A549 (cell line): ENCODE data around the gene ABCD2. TPM values are rescaled to one million over a fixed set of nuclear protein-coding genes. Genes with fewer than 3 reads are reported as not detected.

ENCODE experiments used
- ATAC-seq, 2 experiments: fragments of 200-7000 bp in 1 of 2; fragments of >200 bp in 1 of 2; cut with Nextera tagmentation in 1 of 2; cut with Tn5 transposase in 1 of 2; 3 replicates each; pipeline versions ENCODE4 v1.8.0 to v1.9.1; 2018 to 2020; ENCODE audit warnings: mild to moderate bottlenecking in 1 of 2, moderate library complexity in 1 of 2
- CTCF ChIA-PET: fragments of 300-600 bp; sonication (Branson Sonifier 250); formaldehyde crosslinking; extraction: SDS; loops from one replicate; lab custom pipeline; 2021; ENCODE audit warnings: antibody characterized with exemption, inconsistent platforms; lab: Yijun Ruan, JAX
- POLR2A ChIA-PET: fragments of 350-600 bp; formaldehyde crosslinking; extraction: SDS; loops from one replicate; lab custom pipeline; 2021; ENCODE audit warnings: antibody characterized with exemption, inconsistent platforms; lab: Yijun Ruan, JAX
- DNase-seq, 2 experiments: peaks; one replicate each; pipeline versions ENCODE4 v3.0.0 to v3.0.0-alpha.2; 2011 to 2016; ENCODE audit warnings: low read depth in 1 of 2, low spot score in 1 of 2
- FAIRE-seq: peaks from 2 replicates; lab custom pipeline; 2011; peaks lifted over from hg19 to GRCh38; lab: Jason Lieb, UNC
- H3K27ac ChIP-seq, 2 experiments: fragments of >200 bp; sonication (Bioruptor Twin); formaldehyde crosslinking; 3 replicates each; pipeline ENCODE4 v1.5.1; 2016 to 2017
- H3K4me1 ChIP-seq: fragments of >200 bp; sonication (Bioruptor Twin); formaldehyde crosslinking; 3 replicates; pipeline ENCODE4 v1.6.1; 2016
- H3K4me2 ChIP-seq: fragments of >200 bp; sonication (Bioruptor Twin); formaldehyde crosslinking; 3 replicates; pipeline ENCODE4 v1.6.1; 2016
- H3K4me3 ChIP-seq: fragments of >200 bp; sonication (Bioruptor Twin); formaldehyde crosslinking; 3 replicates; pipeline ENCODE4 v1.5.1; 2016
- H3K9me3 ChIP-seq: fragments of >200 bp; sonication (Bioruptor Twin); formaldehyde crosslinking; 3 replicates; pipeline ENCODE4 v1.6.1; 2016
- CBX2 ChIP-seq: fragments of 200-600 bp; sonication (generic); IDR thresholded peaks from 2 replicates; pipeline ENCODE4 v1.6.1; 2016; ENCODE audit warnings: low read depth, mild to moderate bottlenecking, borderline replicate concordance
- CHD4 ChIP-seq: fragments of 200-600 bp; sonication (generic); IDR thresholded peaks from 2 replicates; pipeline ENCODE4 v1.6.1; 2016; ENCODE audit warnings: antibody characterized with exemption, mild to moderate bottlenecking, borderline replicate concordance
- EP300 ChIP-seq, 2 experiments: fragments of >200 bp; sonication (Bioruptor Twin); formaldehyde crosslinking; IDR thresholded peaks; 2 replicates in 1 of 2; 3 replicates in 1 of 2; pipeline ENCODE4 v1.6.1; 2016 to 2017
- ESRRA ChIP-seq: fragments of 150-350 bp; IDR thresholded peaks from 2 replicates; pipeline ENCODE4 v1.6.1; 2014; ENCODE audit warnings: mild to moderate bottlenecking, low read length, borderline replicate concordance
- FOSB ChIP-seq: fragments of 250-450 bp; sonication (Bioruptor Pico); IDR thresholded peaks from 2 replicates; pipeline ENCODE4 v1.5.0; 2020; ENCODE audit warnings: mild to moderate bottlenecking, moderate library complexity
- FOSL2 ChIP-seq, 2 experiments: fragments of 450-650 bp in 1 of 2; fragments of >200 bp in 1 of 2; sonication (Bioruptor Twin) in 1 of 2; formaldehyde crosslinking; IDR thresholded peaks; 2 replicates each; pipeline versions ENCODE4 v1.5.0 to v1.6.1; 2016 to 2020; ENCODE audit warnings: mild to moderate bottlenecking in 1 of 2, moderate library complexity in 1 of 2
- FOXS1 ChIP-seq: fragments of 250-450 bp; sonication (Bioruptor Pico); IDR thresholded peaks from 2 replicates; pipeline ENCODE4 v1.5.0; 2020; ENCODE audit warnings: mild to moderate bottlenecking, moderate library complexity
- HOXB13 ChIP-seq: fragments of 250-450 bp; sonication (Bioruptor Pico); IDR thresholded peaks from 2 replicates; pipeline ENCODE4 v1.5.0; 2020; ENCODE audit warnings: low read depth, mild to moderate bottlenecking, moderate library complexity
- KDM5A ChIP-seq: fragments of 200-600 bp; sonication (generic); IDR thresholded peaks from 2 replicates; pipeline ENCODE4 v1.6.1; 2016; ENCODE audit warnings: antibody characterized with exemption, mild to moderate bottlenecking
- MAFK ChIP-seq: fragments of 450-650 bp; IDR thresholded peaks from 2 replicates; pipeline ENCODE4 v1.6.1; 2014; ENCODE audit not compliant: partially characterized antibody
- NFE2L2 ChIP-seq: fragments of 150-350 bp; conservative IDR thresholded peaks from 2 replicates; pipeline ENCODE4 v1.6.1; 2014; ENCODE audit warnings: low read length
- NPAS2 ChIP-seq: fragments of 250-450 bp; sonication (Bioruptor Pico); IDR thresholded peaks from 2 replicates; pipeline ENCODE4 v1.8.0; 2022; ENCODE audit warnings: mild to moderate bottlenecking, moderate library complexity, borderline replicate concordance
- POLR2AphosphoS2 ChIP-seq: conservative IDR thresholded peaks from 2 replicates; pipeline ENCODE4 v1.6.1; 2012; ENCODE audit warnings: low read length, improper control_type of control experiment, inconsistent platforms
- RAD21 ChIP-seq, 2 experiments: fragments of >200 bp in 1 of 2; sonication (Bioruptor Twin) in 1 of 2; formaldehyde crosslinking in 1 of 2; IDR thresholded peaks in 1 of 2; conservative IDR thresholded peaks in 1 of 2; 2 replicates in 1 of 2; 3 replicates in 1 of 2; pipeline ENCODE4 v1.6.1; 2012 to 2018; ENCODE audit warnings: inconsistent platforms in 1 of 2
- RCOR1 ChIP-seq: fragments of 150-350 bp; IDR thresholded peaks from 2 replicates; pipeline ENCODE4 v1.6.1; 2014; ENCODE audit warnings: antibody characterized with exemption, low read length, low read depth
- SMC3 ChIP-seq: fragments of >200 bp; sonication (Bioruptor Twin); formaldehyde crosslinking; IDR thresholded peaks from 3 replicates; pipeline ENCODE4 v1.6.1; 2018; ENCODE audit warnings: inconsistent platforms
- SREBF2 ChIP-seq: fragments of 450-650 bp; IDR thresholded peaks from 2 replicates; pipeline ENCODE4 v1.6.1; 2014; ENCODE audit warnings: mild to moderate bottlenecking, moderate library complexity
- TFCP2L1 ChIP-seq: fragments of 250-450 bp; sonication (Bioruptor Pico); IDR thresholded peaks from 2 replicates; pipeline ENCODE4 v1.5.0; 2021; ENCODE audit warnings: mild to moderate bottlenecking
- WGBS: methylation state at CpG from one replicate; pipeline ENCODE4 v1.1.6; 2017; ENCODE audit errors: missing lambda C conversion rate; 5-methylcytosine and 5-hydroxymethylcytosine counted together
- polyA plus RNA-seq, 4 experiments: library from polyadenylated mRNA; depleted of rRNA in 3 of 4; stranded (reverse); fragments of >200 nt; fragmentation: RNase III in 1 of 4; extraction: RNeasy Plus Mini Kit Qiagen cat#74134 plus additional on column Dnase treatment in 1 of 4; gene quantifications; 2 replicates in 3 of 4; 3 replicates in 1 of 4; pipeline ENCODE4 v1.2.3, GENCODE V29; 2011 to 2017
- TF ChIP-seq, protein P1 (sequence below): IDR thresholded peaks from 2 replicates; pipeline ENCODE4 v1.6.1; 2012; ENCODE audit warnings: low read depth, borderline replicate concordance
- TF ChIP-seq, protein P2 (sequence below): fragments of >200 bp; sonication (Bioruptor Twin); formaldehyde crosslinking; IDR thresholded peaks from 2 replicates; pipeline ENCODE4 v1.6.1; 2016
- TF ChIP-seq, protein P3 (sequence below): fragments of 150-350 bp; IDR thresholded peaks from 2 replicates; pipeline ENCODE4 v1.6.1; 2014; ENCODE audit warnings: low read depth, mild to moderate bottlenecking, low read length
- TF ChIP-seq, protein P4 (sequence below): fragments of 450-650 bp; IDR thresholded peaks from 2 replicates; pipeline ENCODE4 v1.6.1; 2014; ENCODE audit warnings: antibody characterized with exemption
- TF ChIP-seq, protein P5 (sequence below): fragments of 250-450 bp; sonication (Bioruptor Pico); IDR thresholded peaks from 2 replicates; pipeline ENCODE4 v1.5.0; 2021; ENCODE audit warnings: mild to moderate bottlenecking, moderate library complexity, borderline replicate concordance
- TF ChIP-seq, protein P6 (sequence below): IDR thresholded peaks from 2 replicates; pipeline ENCODE4 v1.6.1; 2012
- TF ChIP-seq, protein P7 (sequence below): fragments of >200 bp; sonication (Bioruptor Twin); formaldehyde crosslinking; IDR thresholded peaks from 3 replicates; pipeline ENCODE4 v1.6.1; 2016

ABCD2 gene
- polyA plus RNA-seq, 2 of the 4 experiments (the other 2 are of a cell fraction) = 0.01 TPM; not detected in 1

DNA sequence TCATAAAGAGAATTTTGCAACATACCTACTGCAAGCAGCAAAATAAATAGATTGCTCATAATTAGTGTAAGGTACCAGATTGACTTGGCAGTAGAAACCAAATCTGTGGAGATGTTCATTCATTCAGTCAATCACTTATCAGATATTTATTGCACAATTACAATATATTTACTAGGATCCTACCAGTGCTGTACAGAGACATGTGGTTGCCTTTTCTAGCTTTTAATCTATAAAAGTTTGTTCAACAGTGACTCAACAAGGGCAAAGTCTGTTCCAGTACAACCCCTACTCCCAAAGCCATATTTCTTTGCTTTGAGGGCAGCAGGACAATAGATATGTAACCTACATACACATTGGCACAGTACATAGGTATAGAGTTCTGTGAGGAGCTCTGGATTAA, 27.3 kb downstream of the ABCD2 start:
- Histone ChIP-seq H3K4me2 (peak overlapping the region; percentile 20; the same call in 2 of the 3 replicates), H3K9me3 (no peaks in the 10 kb centered on the region), H3K4me1 (peaks cover 14% of the 10 kb centered on the region; the same call in 2 of the 3 replicates), H3K4me3 (no peak overlapping the region), H3K27ac (peak overlapping the region in 1 of 2 experiments; percentile 7; a peak in 1 of 6 replicates)
- no peak for FAIRE-seq
- peak in 1 of 2 experiments; percentile 31 for DNase-seq
- ChIA-PET CTCF (interaction anchor here (1.5 kb wide), 1 partner anchor 13 kb away, joined by 3 read pairs; no protein-coding TSS in a partner anchor), POLR2A (no interaction called here)
- peak; percentile 56 to 76 for ATAC-seq
- TF ChIP-seq, protein P1, sequence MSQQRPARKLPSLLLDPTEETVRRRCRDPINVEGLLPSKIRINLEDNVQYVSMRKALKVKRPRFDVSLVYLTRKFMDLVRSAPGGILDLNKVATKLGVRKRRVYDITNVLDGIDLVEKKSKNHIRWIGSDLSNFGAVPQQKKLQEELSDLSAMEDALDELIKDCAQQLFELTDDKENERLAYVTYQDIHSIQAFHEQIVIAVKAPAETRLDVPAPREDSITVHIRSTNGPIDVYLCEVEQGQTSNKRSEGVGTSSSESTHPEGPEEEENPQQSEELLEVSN = no peak
- TF ChIP-seq EP300 (IDR thresholded peaks at IDR 0.05) = no peak
- TF ChIP-seq, protein P2, sequence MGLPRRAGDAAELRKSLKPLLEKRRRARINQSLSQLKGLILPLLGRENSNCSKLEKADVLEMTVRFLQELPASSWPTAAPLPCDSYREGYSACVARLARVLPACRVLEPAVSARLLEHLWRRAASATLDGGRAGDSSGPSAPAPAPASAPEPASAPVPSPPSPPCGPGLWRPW = no peak
- TF ChIP-seq, protein P3, sequence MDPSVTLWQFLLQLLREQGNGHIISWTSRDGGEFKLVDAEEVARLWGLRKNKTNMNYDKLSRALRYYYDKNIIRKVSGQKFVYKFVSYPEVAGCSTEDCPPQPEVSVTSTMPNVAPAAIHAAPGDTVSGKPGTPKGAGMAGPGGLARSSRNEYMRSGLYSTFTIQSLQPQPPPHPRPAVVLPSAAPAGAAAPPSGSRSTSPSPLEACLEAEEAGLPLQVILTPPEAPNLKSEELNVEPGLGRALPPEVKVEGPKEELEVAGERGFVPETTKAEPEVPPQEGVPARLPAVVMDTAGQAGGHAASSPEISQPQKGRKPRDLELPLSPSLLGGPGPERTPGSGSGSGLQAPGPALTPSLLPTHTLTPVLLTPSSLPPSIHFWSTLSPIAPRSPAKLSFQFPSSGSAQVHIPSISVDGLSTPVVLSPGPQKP = no peak
- no peak for TF ChIP-seq SREBF2

DNA sequence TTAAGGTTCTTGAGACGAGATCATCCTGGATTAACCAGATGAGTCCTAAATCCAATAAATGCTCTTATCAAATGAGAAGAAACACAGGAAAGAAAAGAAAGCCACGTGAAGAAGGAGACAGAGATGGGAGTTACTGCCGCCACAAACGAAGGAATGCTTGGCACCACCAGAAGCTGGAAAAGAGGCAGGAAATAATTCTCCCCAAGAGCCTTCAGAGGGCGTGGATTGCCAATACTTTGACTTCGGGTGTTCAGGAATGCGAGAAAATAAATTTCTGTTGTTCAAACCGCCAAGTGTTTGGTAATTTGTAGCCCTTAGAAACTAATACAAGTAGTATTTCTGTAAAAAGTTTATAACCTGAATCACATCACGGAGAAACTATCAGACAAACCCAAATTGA, 31.3 kb downstream of the ABCD2 start:
- ATAC-seq = no peak
- CTCF ChIA-PET = no interaction called here
- Histone ChIP-seq H3K4me1 (peaks cover 14% of the 10 kb centered on the region; the same call in 2 of the 3 replicates), H3K4me3 (no peak overlapping the region), H3K9me3 (no peaks in the 10 kb centered on the region), H3K27ac (no peak overlapping the region), H3K4me2 (no peak overlapping the region)
- FAIRE-seq = no peak
- POLR2A ChIA-PET = no interaction called here
- DNase-seq = no peak
- TF ChIP-seq HOXB13 (no peak), RCOR1 (no peak), NPAS2 (CRISPR knock-in tag) (no peak), KDM5A (no peak), TFCP2L1 (CRISPR knock-in tag) (no peak)
- TF ChIP-seq, protein P4, sequence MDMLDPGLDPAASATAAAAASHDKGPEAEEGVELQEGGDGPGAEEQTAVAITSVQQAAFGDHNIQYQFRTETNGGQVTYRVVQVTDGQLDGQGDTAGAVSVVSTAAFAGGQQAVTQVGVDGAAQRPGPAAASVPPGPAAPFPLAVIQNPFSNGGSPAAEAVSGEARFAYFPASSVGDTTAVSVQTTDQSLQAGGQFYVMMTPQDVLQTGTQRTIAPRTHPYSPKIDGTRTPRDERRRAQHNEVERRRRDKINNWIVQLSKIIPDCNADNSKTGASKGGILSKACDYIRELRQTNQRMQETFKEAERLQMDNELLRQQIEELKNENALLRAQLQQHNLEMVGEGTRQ = no peak
- TF ChIP-seq, protein P1 = no peak
- TF ChIP-seq, protein P5, sequence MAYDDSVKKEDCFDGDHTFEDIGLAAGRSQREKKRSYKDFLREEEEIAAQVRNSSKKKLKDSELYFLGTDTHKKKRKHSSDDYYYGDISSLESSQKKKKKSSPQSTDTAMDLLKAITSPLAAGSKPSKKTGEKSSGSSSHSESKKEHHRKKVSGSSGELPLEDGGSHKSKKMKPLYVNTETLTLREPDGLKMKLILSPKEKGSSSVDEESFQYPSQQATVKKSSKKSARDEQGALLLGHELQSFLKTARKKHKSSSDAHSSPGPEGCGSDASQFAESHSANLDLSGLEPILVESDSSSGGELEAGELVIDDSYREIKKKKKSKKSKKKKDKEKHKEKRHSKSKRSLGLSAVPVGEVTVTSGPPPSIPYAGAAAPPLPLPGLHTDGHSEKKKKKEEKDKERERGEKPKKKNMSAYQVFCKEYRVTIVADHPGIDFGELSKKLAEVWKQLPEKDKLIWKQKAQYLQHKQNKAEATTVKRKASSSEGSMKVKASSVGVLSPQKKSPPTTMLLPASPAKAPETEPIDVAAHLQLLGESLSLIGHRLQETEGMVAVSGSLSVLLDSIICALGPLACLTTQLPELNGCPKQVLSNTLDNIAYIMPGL (CRISPR knock-in tag) = no peak
- WGBS = 73% methylated on average over 9 of the region's 9 CpGs

DNA sequence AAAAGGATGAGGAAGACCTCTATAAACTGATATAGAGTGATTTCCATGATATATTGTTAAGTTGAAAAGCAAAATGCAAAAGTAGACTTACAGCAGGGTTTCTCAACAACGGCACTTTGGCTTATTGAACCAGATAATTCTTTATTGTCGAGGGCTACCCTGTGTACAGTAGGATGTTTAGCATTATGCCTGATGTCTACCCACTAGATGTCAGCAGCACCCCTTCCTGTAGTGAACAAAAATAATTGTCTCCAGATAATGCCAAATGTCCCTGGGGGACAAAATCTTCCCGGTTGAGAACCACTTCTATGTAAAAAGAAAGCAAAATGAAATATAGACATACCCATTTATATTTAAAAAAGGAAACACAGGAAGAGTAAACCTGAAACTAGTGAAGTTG, 32.4 kb downstream of the ABCD2 start:
- no peak overlapping the region for H3K4me3 ChIP-seq
- peak; percentile 82 to 90; a peak in 5 of 6 replicates for ATAC-seq
- peak in 1 of 2 experiments; percentile 18 for DNase-seq
- ChIA-PET CTCF (no interaction called here), POLR2A (no interaction called here)
- peak; percentile 70 for FAIRE-seq
- peaks cover 6% of the 10 kb centered on the region; the same call in 2 of the 3 replicates for H3K4me1 ChIP-seq
- no peak overlapping the region for H3K27ac ChIP-seq
- no peaks in the 10 kb centered on the region for H3K9me3 ChIP-seq
- no peak overlapping the region for H3K4me2 ChIP-seq
- WGBS = 11% methylated on average over 3 of the region's 3 CpGs
- TF ChIP-seq, protein P6, sequence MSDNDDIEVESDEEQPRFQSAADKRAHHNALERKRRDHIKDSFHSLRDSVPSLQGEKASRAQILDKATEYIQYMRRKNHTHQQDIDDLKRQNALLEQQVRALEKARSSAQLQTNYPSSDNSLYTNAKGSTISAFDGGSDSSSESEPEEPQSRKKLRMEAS = no peak
- TF ChIP-seq MAFK (no peak), POLR2AphosphoS2 (no peak), EP300 (IDR thresholded peaks at IDR 0.05) (no peak), CBX2 (no peak), NFE2L2 (no peak), RAD21 (conservative IDR thresholded peaks at IDR 0.05 in 1 of 2, IDR thresholded peaks at IDR 0.05 in 1 of 2) (peak; percentile 56 to 60; a peak in 4 of 5 replicates), FOSB (CRISPR knock-in tag) (no peak), FOSL2 (IDR thresholded peaks at IDR 0.05) (no peak), FOSL2 (CRISPR knock-in tag; IDR thresholded peaks at IDR 0.05) (no peak), SMC3 (peak; percentile 34; the same call in 2 of the 3 replicates), FOXS1 (CRISPR knock-in tag) (no peak), ESRRA (no peak), CHD4 (no peak)
- TF ChIP-seq, protein P7, sequence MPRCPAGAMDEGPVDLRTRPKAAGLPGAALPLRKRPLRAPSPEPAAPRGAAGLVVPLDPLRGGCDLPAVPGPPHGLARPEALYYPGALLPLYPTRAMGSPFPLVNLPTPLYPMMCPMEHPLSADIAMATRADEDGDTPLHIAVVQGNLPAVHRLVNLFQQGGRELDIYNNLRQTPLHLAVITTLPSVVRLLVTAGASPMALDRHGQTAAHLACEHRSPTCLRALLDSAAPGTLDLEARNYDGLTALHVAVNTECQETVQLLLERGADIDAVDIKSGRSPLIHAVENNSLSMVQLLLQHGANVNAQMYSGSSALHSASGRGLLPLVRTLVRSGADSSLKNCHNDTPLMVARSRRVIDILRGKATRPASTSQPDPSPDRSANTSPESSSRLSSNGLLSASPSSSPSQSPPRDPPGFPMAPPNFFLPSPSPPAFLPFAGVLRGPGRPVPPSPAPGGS = no peak
- TF ChIP-seq, protein P3 = no peak
